MG63 (cell line): ENCODE measurements around the gene HSPA1A. TPM values are rescaled to one million over a fixed set of nuclear protein-coding genes. Genes with fewer than 3 reads are reported as not detected.

Experiments
- DNase-seq: peaks from one replicate; pipeline ENCODE4 v3.0.0-alpha.2; 2020
- H3K27me3 ChIP-seq: fragments of 250-450 bp; sonication (Bioruptor Pico); 2 replicates; pipeline ENCODE4 v1.5.1; 2020; ENCODE audit warnings: mild to moderate bottlenecking, moderate library complexity
- H3K36me3 ChIP-seq: fragments of 250-450 bp; sonication (Bioruptor Pico); 2 replicates; pipeline ENCODE4 v1.5.1; 2020; ENCODE audit warnings: mild to moderate bottlenecking, moderate library complexity
- H3K4me3 ChIP-seq: fragments of 250-450 bp; sonication (Bioruptor Pico); 2 replicates; pipeline ENCODE4 v1.5.1; 2020; ENCODE audit warnings: mild to moderate bottlenecking, moderate library complexity
- H3K9me3 ChIP-seq: fragments of 250-450 bp; sonication (Bioruptor Pico); 2 replicates; pipeline ENCODE4 v1.5.1; 2020; ENCODE audit warnings: mild to moderate bottlenecking, moderate library complexity
- total RNA-seq: library from RNA; depleted of rRNA; stranded (reverse); fragments of >200 nt; shearing (Covaris generic); gene quantifications from 2 replicates; pipeline ENCODE4 v1.2.3, GENCODE V29; 2014; ENCODE audit warnings: low replicate concordance; rRNA removed

HSPA1A gene
- total RNA-seq, 1 experiment from 2014 or later, result 71.8 TPM

- no peak for DNase-seq
- H3K36me3 ChIP-seq, result no peaks in the 10 kb centered on the region
- H3K4me3 ChIP-seq, result no peak overlapping the region
- no peaks in the 10 kb centered on the region for H3K9me3 ChIP-seq
- H3K27me3 ChIP-seq, result no peaks in the 10 kb centered on the region
Observed at GRCh38 chr6:31864818-31865204, 49.5 kb downstream of the HSPA1A start.

GRCh38 chr6:31865205-31866118 is 50.1 kb downstream of the HSPA1A start:
- Histone ChIP-seq H3K4me3 (no peak overlapping the region), H3K27me3 (no peaks in the 10 kb centered on the region), H3K9me3 (no peaks in the 10 kb centered on the region), H3K36me3 (no peaks in the 10 kb centered on the region)
- no peak for DNase-seq

Other genes starting within 250 kb of the HSPA1A start
- not detected in 2 replicates for gene LTA, start 243.3 kb upstream of the HSPA1A start, total RNA-seq
- not detected in 2 replicates for gene TNF, start 240.0 kb upstream of the HSPA1A start, total RNA-seq
- not detected in 2 replicates for gene LTB, start 233.1 kb upstream of the HSPA1A start, total RNA-seq
- gene LST1, start 229.3 kb upstream of the HSPA1A start, total RNA-seq, result not detected in 2 replicates
- not detected in 2 replicates for gene NCR3, start 222.5 kb upstream of the HSPA1A start, total RNA-seq
- not detected in 2 replicates for gene AIF1, start 200.3 kb upstream of the HSPA1A start, total RNA-seq
- 17.1 and 18.2 TPM in 2 replicates for gene PRRC2A, start 194.8 kb upstream of the HSPA1A start, total RNA-seq
- 82.2 and 194 TPM in 2 replicates for gene BAG6, start 162.9 kb upstream of the HSPA1A start, total RNA-seq
- gene APOM, start 159.6 kb upstream of the HSPA1A start, total RNA-seq, result 0.56 TPM in 1 of 2 replicates, not detected in the other
- gene C6orf47, start 154.8 kb upstream of the HSPA1A start, total RNA-seq, result 5.9 and 6.5 TPM in 2 replicates
- 21.4 and 24.2 TPM in 2 replicates for gene GPANK1, start 150.5 kb upstream of the HSPA1A start, total RNA-seq
- gene CSNK2B, start 149.5 kb upstream of the HSPA1A start, total RNA-seq, result 88.8 and 99.8 TPM in 2 replicates
- 0.42 and 1.1 TPM in 2 replicates for gene LY6G5B, start 145.6 kb upstream of the HSPA1A start, total RNA-seq
- gene LY6G5C, start 134.5 kb upstream of the HSPA1A start, total RNA-seq, result not detected in 2 replicates
- 19.4 and 43.4 TPM in 2 replicates for gene ABHD16A, start 112.2 kb upstream of the HSPA1A start, total RNA-seq
- not detected in 2 replicates for gene LY6G6F, start 108.7 kb upstream of the HSPA1A start, total RNA-seq
- gene LY6G6D, start 100.2 kb upstream of the HSPA1A start, total RNA-seq, result not detected in 2 replicates
- not detected in 2 replicates for gene LY6G6C, start 93.8 kb upstream of the HSPA1A start, total RNA-seq
- not detected in 2 replicates for gene MPIG6B, start 92.2 kb upstream of the HSPA1A start, total RNA-seq
- gene DDAH2, start 86.2 kb upstream of the HSPA1A start, total RNA-seq, result 24.6 and 31.9 TPM in 2 replicates
- gene CLIC1, start 79.0 kb upstream of the HSPA1A start, total RNA-seq, result 571 and 764 TPM in 2 replicates
- 3.1 and 6.3 TPM in 2 replicates for gene MSH5, start 75.5 kb upstream of the HSPA1A start, total RNA-seq
- gene SAPCD1, start 52.9 kb upstream of the HSPA1A start, total RNA-seq, result 2.5 TPM in 1 of 2 replicates, not detected in the other
- gene VWA7, start 38.2 kb upstream of the HSPA1A start, total RNA-seq, result 0.13 and 0.84 TPM in 2 replicates
- 58.8 and 107 TPM in 2 replicates for gene VARS1, start 19.8 kb upstream of the HSPA1A start, total RNA-seq
- gene LSM2, start 8.6 kb upstream of the HSPA1A start, total RNA-seq, result 57.0 and 58.4 TPM in 2 replicates
- gene HSPA1L, start 260 bp upstream of the HSPA1A start, total RNA-seq, result 0.33 and 0.39 TPM in 2 replicates
- 48.7 and 72.1 TPM in 2 replicates for gene HSPA1B, start 12.2 kb downstream of the HSPA1A start, total RNA-seq
- gene NEU1, start 47.3 kb downstream of the HSPA1A start, total RNA-seq, result 11.7 and 14.6 TPM in 2 replicates
- gene SLC44A4, start 63.5 kb downstream of the HSPA1A start, total RNA-seq, result not detected in 2 replicates
- 30.4 and 38.9 TPM in 2 replicates for gene EHMT2, start 82.2 kb downstream of the HSPA1A start, total RNA-seq
- 0.67 and 9.3 TPM in 2 replicates for gene ZBTB12, start 86.5 kb downstream of the HSPA1A start, total RNA-seq
- 0.13 and 0.20 TPM in 2 replicates for gene C2, start 112.2 kb downstream of the HSPA1A start, total RNA-seq
- 2.2 and 6.9 TPM in 2 replicates for gene CFB, start 130.6 kb downstream of the HSPA1A start, total RNA-seq
- 111 and 131 TPM in 2 replicates for gene NELFE, start 143.4 kb downstream of the HSPA1A start, total RNA-seq
- 22.9 and 25.2 TPM in 2 replicates for gene SKIC2, start 143.6 kb downstream of the HSPA1A start, total RNA-seq
- gene DXO, start 156.6 kb downstream of the HSPA1A start, total RNA-seq, result 9.8 and 13.7 TPM in 2 replicates
- 0.26 TPM in 1 of 2 replicates, not detected in the other for gene C4A, start 166.5 kb downstream of the HSPA1A start, total RNA-seq
- 0.26 and 0.81 TPM in 2 replicates for gene C4B, start 199.3 kb downstream of the HSPA1A start, total RNA-seq
- gene CYP21A2, start 222.9 kb downstream of the HSPA1A start, total RNA-seq, result not detected in 2 replicates